Body of pancreas (tissue), 4 donors: ENCODE measurements around the gene ANO2.

Experiments
- CTCF ChIP-seq, 7 experiments: fragments of 450-650 bp in 4 of 7; fragments of 200-600 bp in 3 of 7; sonication (generic) in 3 of 7; IDR thresholded peaks; one replicate each; pipeline ENCODE4 v1.5.1; 2016 to 2019; ENCODE audit warnings: antibody characterized with exemption in 7 of 7
- POLR2A ChIP-seq, 3 donors: fragments of 450-650 bp; IDR thresholded peaks; one replicate each; pipeline ENCODE4 v1.6.1; 2016; ENCODE audit warnings: antibody characterized with exemption in 3 of 3, mild to moderate bottlenecking in 2 of 3

DNA sequence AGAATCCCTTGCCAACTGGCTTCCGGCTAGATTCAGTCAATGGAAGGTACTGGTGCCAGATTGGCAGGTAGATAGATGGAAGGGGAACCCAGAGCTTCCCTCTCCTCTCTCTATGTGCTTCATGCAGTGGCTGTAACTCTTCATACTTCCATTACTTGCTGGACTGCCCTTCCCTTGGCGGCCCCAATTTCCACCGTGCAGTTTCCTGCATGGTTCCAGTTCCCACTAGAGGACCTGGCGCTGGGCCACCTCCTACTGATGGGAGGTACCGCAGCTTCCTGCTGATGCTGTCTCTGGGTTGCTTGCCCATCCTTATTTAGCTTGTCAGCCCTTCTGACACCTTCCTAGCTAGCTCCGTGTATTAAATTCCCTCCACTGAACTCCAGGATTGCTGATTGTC is 226.4 kb downstream of the ANO2 start:
- TF ChIP-seq CTCF (IDR thresholded peaks at IDR 0.05), result no peak
- no peak for TF ChIP-seq POLR2A (IDR thresholded peaks at IDR 0.05)
